ENCODE measurements around the gene SSH3. TPM values are rescaled to one million over a fixed set of nuclear protein-coding genes. Genes with fewer than 3 reads are reported as not detected.

The SSH3 gene
- total RNA-seq, 1 experiment from 2014 or later = 57.8 TPM

DNA sequence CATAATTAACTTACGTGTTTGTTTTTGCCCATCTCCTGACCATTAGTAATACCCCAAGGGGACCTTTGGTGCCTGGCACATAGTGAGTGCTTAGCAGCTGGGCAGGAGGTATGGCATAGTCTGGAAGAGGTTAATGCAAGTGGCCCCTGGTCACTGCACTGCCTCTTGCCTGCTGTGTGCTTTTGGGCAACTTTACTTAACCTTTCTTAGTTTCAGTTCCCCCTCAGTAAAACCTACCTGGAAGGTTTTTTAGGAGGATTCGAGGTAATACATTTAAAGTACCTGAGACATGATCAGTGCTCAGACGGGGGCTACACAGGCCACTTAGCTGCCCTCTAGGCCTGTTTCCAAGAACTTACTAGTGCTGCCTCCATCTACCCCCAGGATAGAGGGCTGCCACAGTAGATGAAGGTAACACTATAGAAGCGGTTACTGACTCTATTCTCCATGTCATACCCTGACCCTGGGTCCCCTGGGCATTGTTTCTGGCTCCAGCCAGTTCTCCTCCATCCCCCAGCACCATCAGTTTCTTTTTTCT lies 46.7 kb downstream of the SSH3 start:
- POLR2A ChIA-PET = no interaction called here
- intact Hi-C loops (cut with micrococcal nuclease) = loop anchor here (2.0 to 5.0 kb wide), 2 partner anchors 117 to 157 kb away; partner anchors contain the start of gene TMEM134
- H3K4me1 ChIP-seq (ENCODE audit: control insufficient read depth in 1 of 2, insufficient read depth in 2 of 2, low read length in 2 of 2) = peaks cover 33 to 77% of the 10 kb centered on the region in 2 experiments

More for the DNA sequence above, 46.7 kb downstream of the SSH3 start:
- RAD21 ChIA-PET (ENCODE audit: low non-redundant PET in 1 of 2, low total read pairs in 2 of 2, uncharacterized antibody in 2 of 2, unreplicated experiment in 2 of 2) = no interaction called here
- H3K27ac ChIP-seq (ENCODE audit: low read depth, low read length) = no peak overlapping the region
- DNase-seq (ENCODE audit: low read depth, low spot score) = no peak
- no TSS peak for BruUV-seq (replicated peaks)
- H3K36me3 ChIP-seq (ENCODE audit: control insufficient read depth in 1 of 2, insufficient read depth in 2 of 2, low read length in 2 of 2) = no peaks in the 10 kb centered on the region
- H3K4me3 ChIP-seq (replicated peaks in 1 of 2; ENCODE audit: low read depth in 1 of 2, low read length in 2 of 2) = no peak overlapping the region
- no peak overlapping the region for H3K4me2 ChIP-seq (ENCODE audit: low read length)
- TF ChIP-seq, protein P1, sequence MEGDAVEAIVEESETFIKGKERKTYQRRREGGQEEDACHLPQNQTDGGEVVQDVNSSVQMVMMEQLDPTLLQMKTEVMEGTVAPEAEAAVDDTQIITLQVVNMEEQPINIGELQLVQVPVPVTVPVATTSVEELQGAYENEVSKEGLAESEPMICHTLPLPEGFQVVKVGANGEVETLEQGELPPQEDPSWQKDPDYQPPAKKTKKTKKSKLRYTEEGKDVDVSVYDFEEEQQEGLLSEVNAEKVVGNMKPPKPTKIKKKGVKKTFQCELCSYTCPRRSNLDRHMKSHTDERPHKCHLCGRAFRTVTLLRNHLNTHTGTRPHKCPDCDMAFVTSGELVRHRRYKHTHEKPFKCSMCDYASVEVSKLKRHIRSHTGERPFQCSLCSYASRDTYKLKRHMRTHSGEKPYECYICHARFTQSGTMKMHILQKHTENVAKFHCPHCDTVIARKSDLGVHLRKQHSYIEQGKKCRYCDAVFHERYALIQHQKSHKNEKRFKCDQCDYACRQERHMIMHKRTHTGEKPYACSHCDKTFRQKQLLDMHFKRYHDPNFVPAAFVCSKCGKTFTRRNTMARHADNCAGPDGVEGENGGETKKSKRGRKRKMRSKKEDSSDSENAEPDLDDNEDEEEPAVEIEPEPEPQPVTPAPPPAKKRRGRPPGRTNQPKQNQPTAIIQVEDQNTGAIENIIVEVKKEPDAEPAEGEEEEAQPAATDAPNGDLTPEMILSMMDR (IDR thresholded peaks at IDR 0.05 in 2 of 3, conservative IDR thresholded peaks at IDR 0.05 in 1 of 3; ENCODE audit: borderline replicate concordance in 1 of 3, insufficient read depth in 1 of 3, low read depth in 2 of 3, low read length in 2 of 3) = no peak
- no peak for TF ChIP-seq EGR1 (IDR thresholded peaks at IDR 0.05; ENCODE audit: low read depth)
- no peak for TF ChIP-seq EZH2 (IDR thresholded peaks at IDR 0.05)
- TF ChIP-seq, protein P2, sequence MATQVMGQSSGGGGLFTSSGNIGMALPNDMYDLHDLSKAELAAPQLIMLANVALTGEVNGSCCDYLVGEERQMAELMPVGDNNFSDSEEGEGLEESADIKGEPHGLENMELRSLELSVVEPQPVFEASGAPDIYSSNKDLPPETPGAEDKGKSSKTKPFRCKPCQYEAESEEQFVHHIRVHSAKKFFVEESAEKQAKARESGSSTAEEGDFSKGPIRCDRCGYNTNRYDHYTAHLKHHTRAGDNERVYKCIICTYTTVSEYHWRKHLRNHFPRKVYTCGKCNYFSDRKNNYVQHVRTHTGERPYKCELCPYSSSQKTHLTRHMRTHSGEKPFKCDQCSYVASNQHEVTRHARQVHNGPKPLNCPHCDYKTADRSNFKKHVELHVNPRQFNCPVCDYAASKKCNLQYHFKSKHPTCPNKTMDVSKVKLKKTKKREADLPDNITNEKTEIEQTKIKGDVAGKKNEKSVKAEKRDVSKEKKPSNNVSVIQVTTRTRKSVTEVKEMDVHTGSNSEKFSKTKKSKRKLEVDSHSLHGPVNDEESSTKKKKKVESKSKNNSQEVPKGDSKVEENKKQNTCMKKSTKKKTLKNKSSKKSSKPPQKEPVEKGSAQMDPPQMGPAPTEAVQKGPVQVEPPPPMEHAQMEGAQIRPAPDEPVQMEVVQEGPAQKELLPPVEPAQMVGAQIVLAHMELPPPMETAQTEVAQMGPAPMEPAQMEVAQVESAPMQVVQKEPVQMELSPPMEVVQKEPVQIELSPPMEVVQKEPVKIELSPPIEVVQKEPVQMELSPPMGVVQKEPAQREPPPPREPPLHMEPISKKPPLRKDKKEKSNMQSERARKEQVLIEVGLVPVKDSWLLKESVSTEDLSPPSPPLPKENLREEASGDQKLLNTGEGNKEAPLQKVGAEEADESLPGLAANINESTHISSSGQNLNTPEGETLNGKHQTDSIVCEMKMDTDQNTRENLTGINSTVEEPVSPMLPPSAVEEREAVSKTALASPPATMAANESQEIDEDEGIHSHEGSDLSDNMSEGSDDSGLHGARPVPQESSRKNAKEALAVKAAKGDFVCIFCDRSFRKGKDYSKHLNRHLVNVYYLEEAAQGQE (IDR thresholded peaks at IDR 0.05; ENCODE audit: low read depth) = no peak
- H2AFZ ChIP-seq (ENCODE audit: low read depth, low read length, poor library complexity, severe bottlenecking) = no peak overlapping the region
- no peaks in the 10 kb centered on the region for H4K20me1 ChIP-seq (ENCODE audit: insufficient read depth)
- H3K9ac ChIP-seq (ENCODE audit: low read length) = no peak overlapping the region
- ATAC-seq = no peak
- H3K9me2 ChIP-seq (ENCODE audit: insufficient read depth) = no peaks in the 10 kb centered on the region
- no peaks in the 10 kb centered on the region for H3K27me3 ChIP-seq (ENCODE audit: insufficient read depth, low read length)
- H3K9me3 ChIP-seq (ENCODE audit: control insufficient read depth in 1 of 2, insufficient read depth in 1 of 2, low read depth in 1 of 2, low read length in 2 of 2) = no peaks in the 10 kb centered on the region
- no peaks in the 10 kb centered on the region; the same call in 1 of the 2 replicates for H3K79me2 ChIP-seq (ENCODE audit: insufficient read depth, low read length)
- CTCF ChIA-PET = interaction anchor here (0.7 to 16.6 kb wide), 4 partner anchors 26 to 70 kb away, joined by 3 to 456 read pairs (median 4); partner anchors contain the start of genes CLCF1 and PPP1CA

Data from HCT116 (cell line).